ENCODE measurements around the gene DMPK. TPM values are rescaled to one million over a fixed set of nuclear protein-coding genes. Genes with fewer than 3 reads are reported as not detected.

The DMPK gene
- total RNA-seq, 1 donor from 2014 or later, result 29.0 TPM

GRCh38 chr19:45785097-45785496, 2.8 kb upstream of the DMPK start:
- DNase-seq (ENCODE audit: extremely low spot score in 2 of 2), result no peak
- H3K4me1 ChIP-seq, result peaks cover 53% of the 10 kb centered on the region
- intact Hi-C loops (cut with DNase I), result no loop called here
- peaks cover 0 to 45% of the 10 kb centered on the region in 2 donors for H3K36me3 ChIP-seq
- TF ChIP-seq POLR2AphosphoS5 (IDR thresholded peaks at IDR 0.05; ENCODE audit: insufficient read depth in 1 of 2, low read depth in 1 of 2), result no peak
- no peak for TF ChIP-seq CTCF (IDR thresholded peaks at IDR 0.05)
- no peak for TF ChIP-seq POLR2A (IDR thresholded peaks at IDR 0.05)
- H3K4me3 ChIP-seq, result no peak overlapping the region
- no peaks in the 10 kb centered on the region for H3K9me3 ChIP-seq
- H3K27me3 ChIP-seq, result no peaks in the 10 kb centered on the region
- peak overlapping the region; percentile 90 for H3K27ac ChIP-seq

DNA sequence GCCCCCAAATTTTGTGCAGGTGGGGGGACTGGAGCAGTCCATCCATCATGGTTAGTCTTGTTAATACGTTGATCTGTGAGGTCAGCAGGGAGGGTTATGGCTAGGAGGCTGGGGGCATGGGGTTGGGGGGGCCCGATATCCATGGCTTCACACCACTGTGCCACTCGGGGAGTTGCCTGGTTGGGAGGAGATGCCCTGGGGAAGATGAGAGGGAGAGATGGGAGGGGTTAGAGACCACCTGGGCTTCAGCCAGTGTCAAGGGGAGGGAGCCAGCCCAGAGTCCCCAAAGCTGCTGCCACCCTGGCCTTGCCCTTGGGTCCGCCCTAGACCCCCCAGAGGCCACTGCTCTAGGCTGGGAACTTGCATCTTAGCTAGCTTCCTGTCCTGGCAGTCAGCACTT, 1.8 kb upstream of the DMPK start:
- peak overlapping the region; percentile 90 for H3K27ac ChIP-seq
- no peaks in the 10 kb centered on the region for H3K27me3 ChIP-seq
- peaks cover 0 to 36% of the 10 kb centered on the region in 2 donors for H3K36me3 ChIP-seq
- no peaks in the 10 kb centered on the region for H3K9me3 ChIP-seq
- H3K4me3 ChIP-seq, result no peak overlapping the region
- no peak for TF ChIP-seq POLR2A (IDR thresholded peaks at IDR 0.05)
- TF ChIP-seq POLR2AphosphoS5 (IDR thresholded peaks at IDR 0.05; ENCODE audit: insufficient read depth in 1 of 2, low read depth in 1 of 2), result no peak
- no peak for TF ChIP-seq CTCF (IDR thresholded peaks at IDR 0.05)
- DNase-seq (ENCODE audit: extremely low spot score in 2 of 2), result no peak
- peaks cover 63% of the 10 kb centered on the region for H3K4me1 ChIP-seq
- intact Hi-C loops (cut with DNase I), result no loop called here

DNA sequence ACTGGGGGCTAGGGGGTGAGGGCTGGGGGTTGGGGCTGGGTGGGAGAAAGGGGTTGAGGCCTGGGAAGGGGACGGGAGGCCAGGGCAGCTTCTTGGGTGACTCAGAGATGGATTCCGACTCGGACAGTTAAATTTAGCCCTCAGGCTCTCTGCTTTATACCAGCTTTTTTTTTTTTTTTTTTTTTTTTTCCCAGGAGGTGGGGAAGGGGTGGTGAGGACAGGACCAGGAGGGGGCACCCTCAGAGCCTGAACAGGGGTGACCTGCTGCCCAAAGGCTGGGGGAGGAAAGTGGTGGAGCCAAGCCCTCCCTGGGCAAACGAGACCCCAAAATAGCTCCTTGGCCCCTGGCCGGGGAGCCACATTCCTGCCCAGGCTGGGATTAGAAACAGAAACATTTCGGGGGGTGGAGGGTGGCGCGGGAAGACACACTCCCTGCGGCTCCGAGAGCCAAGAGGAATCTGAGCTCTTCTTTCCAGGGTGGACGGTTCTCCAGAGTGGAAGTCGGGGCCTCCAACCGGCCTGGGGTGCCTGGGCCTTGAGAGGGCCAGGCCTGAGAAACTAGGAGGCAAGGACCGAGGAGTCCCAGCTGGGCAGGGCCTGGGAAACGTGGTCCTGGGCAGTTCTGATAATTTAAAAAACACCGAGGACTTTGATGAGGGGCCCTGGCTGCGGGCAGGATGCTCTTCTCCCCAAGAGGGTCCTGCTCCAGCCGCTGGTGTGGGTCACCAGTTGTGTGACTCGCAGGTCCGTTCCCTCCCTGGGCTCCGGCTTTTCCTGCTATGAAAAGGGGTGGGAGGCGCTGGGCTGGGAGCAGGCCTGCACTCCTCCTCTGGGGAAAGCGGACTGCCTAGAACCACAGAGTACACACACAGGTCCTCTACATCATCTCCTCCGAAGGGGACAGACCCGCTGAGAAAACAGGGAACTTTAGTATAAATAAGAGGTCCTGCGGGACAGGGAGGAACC, 813 bp upstream of the DMPK start:
- H3K36me3 ChIP-seq, result peaks cover 0 to 32% of the 10 kb centered on the region in 2 donors
- intact Hi-C loops (cut with DNase I), result no loop called here
- H3K4me1 ChIP-seq, result peaks cover 73% of the 10 kb centered on the region
- H3K4me3 ChIP-seq, result peak overlapping the region; percentile 46 to 67
- H3K9me3 ChIP-seq, result no peaks in the 10 kb centered on the region
- H3K27ac ChIP-seq, result peak overlapping the region; percentile 90
- peak; percentile 76 to 81 for TF ChIP-seq POLR2AphosphoS5 (IDR thresholded peaks at IDR 0.05; ENCODE audit: insufficient read depth in 1 of 2, low read depth in 1 of 2)
- no peak for TF ChIP-seq CTCF (IDR thresholded peaks at IDR 0.05)
- no peak for TF ChIP-seq POLR2A (IDR thresholded peaks at IDR 0.05)
- DNase-seq (ENCODE audit: extremely low spot score in 2 of 2), result no peak
- H3K27me3 ChIP-seq, result no peaks in the 10 kb centered on the region

GRCh38 chr19:45781214-45782161, 802 bp downstream of the DMPK start:
- Histone ChIP-seq H3K9me3 (no peaks in the 10 kb centered on the region), H3K27ac (peak overlapping the region; percentile 90), H3K27me3 (no peaks in the 10 kb centered on the region), H3K4me3 (peak overlapping the region; percentile 46 to 67), H3K36me3 (peaks cover 0 to 31% of the 10 kb centered on the region in 2 donors), H3K4me1 (peaks cover 73% of the 10 kb centered on the region)
- TF ChIP-seq CTCF (IDR thresholded peaks at IDR 0.05) (no peak), POLR2AphosphoS5 (IDR thresholded peaks at IDR 0.05; ENCODE audit: insufficient read depth in 1 of 2, low read depth in 1 of 2) (peak in 1 of 2 donors; percentile 3), POLR2A (IDR thresholded peaks at IDR 0.05) (no peak)
- intact Hi-C loops (cut with DNase I), result no loop called here
- no peak for DNase-seq (ENCODE audit: extremely low spot score in 2 of 2)
